Testis (tissue), 2 donors: Measurements from ENCODE around the gene CIAPIN1.

Experiments used
- CTCF ChIP-seq, 3 experiments: fragments of 450-650 bp in 2 of 3; fragments of 200-600 bp in 1 of 3; sonication (generic) in 1 of 3; IDR thresholded peaks; one replicate each; pipeline ENCODE4 v1.5.1; 2016 to 2019; ENCODE audit warnings: antibody characterized with exemption in 3 of 3, mild to moderate bottlenecking in 2 of 3, moderate library complexity in 1 of 3
- POLR2A ChIP-seq: fragments of 450-650 bp; IDR thresholded peaks from one replicate; pipeline ENCODE4 v1.6.1; 2017; ENCODE audit warnings: antibody characterized with exemption, mild to moderate bottlenecking, moderate library complexity

DNA sequence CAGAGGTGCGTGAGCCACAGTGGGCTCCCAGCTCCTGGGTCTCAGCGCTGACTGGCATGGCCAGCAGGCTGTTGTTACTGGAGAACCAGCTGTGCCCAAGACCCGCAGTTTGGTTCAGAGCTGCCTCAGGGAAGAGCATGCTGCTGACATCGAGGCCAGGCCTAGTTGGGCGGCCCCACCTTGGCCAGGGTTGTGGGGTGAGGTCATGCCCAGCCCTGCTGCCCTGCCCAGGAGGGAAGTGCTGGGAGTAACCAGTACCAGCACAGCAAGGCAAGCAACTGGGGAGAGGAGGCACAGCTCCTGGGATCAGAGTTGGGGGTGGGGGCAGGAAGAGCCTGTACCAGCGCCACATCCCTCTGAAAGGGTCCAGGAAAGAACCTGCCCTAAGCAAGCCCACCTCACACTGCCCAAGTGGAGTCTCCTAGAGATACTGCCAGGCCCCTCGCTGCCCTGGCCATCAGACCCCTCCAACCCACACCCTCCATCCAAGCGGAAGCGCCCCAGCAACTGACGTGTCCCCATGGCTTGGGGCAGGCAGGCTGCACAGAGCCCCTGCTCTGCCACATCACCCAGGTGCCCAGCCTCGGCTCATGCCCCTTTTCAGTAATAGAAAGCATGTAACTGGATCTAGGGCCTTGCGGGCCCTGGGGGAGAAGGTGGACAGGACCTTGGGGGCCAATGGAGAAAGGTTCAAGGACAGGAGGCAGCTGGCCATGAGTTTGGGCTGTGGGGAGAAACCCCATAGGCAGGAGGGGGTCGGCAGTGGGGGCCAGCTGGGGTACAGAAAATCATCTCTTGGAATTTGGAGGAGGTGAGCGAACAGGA, 38.1 kb upstream of the CIAPIN1 start:
- TF ChIP-seq POLR2A (no peak), CTCF (IDR thresholded peaks at IDR 0.05) (no peak)
